ENCODE data around the gene CCDC39.

GRCh38 chr3:180661444-180661843 lies 17.8 kb downstream of the CCDC39 start:
- no peak for TF ChIP-seq POLR2A (IDR thresholded peaks at IDR 0.05)
- no peak for TF ChIP-seq EP300 (IDR thresholded peaks at IDR 0.05)

Data from ovary (tissue), 1 donor.